WERI-Rb-1 (cell line): ENCODE data around the gene CASQ1.

Experiments
- DNase-seq: peaks from one replicate; pipeline ENCODE4 v3.0.0-alpha.2; 2020
- H3K27ac ChIP-seq: fragments of 250-450 bp; sonication (Bioruptor Pico); 2 replicates; pipeline ENCODE4 v1.5.1; 2020; ENCODE audit warnings: mild to moderate bottlenecking, moderate library complexity
- H3K27me3 ChIP-seq: fragments of 250-450 bp; sonication (Bioruptor Pico); 2 replicates; pipeline ENCODE4 v1.5.1; 2021; ENCODE audit warnings: mild to moderate bottlenecking, low read depth, moderate library complexity; ENCODE audit not compliant: insufficient read depth, severe bottlenecking
- H3K36me3 ChIP-seq: fragments of 250-450 bp; sonication (Bioruptor Pico); 2 replicates; pipeline ENCODE4 v1.5.1; 2020; ENCODE audit warnings: mild to moderate bottlenecking, moderate library complexity
- H3K4me3 ChIP-seq: 2 replicates; pipeline ENCODE4 v1.5.1; 2011; ENCODE audit warnings: low read depth, mild to moderate bottlenecking, control low read depth, low read length
- H3K9me3 ChIP-seq: fragments of 250-450 bp; sonication (Bioruptor Pico); 2 replicates; pipeline ENCODE4 v1.5.1; 2021; ENCODE audit warnings: mild to moderate bottlenecking, moderate library complexity; ENCODE audit not compliant: severe bottlenecking
- CTCF ChIP-seq: IDR thresholded peaks from 2 replicates; pipeline ENCODE4 v1.5.1; 2011; ENCODE audit warnings: low read depth, mild to moderate bottlenecking, control low read depth, inconsistent platforms, low read length

CASQ1 gene

GRCh38 chr1:160164121-160164520, 26.3 kb upstream of the CASQ1 start:
- Histone ChIP-seq H3K4me3 (no peak overlapping the region), H3K36me3 (no peaks in the 10 kb centered on the region), H3K9me3 (no peaks in the 10 kb centered on the region), H3K27me3 (no peaks in the 10 kb centered on the region), H3K27ac (no peak overlapping the region)
- no peak for DNase-seq
- TF ChIP-seq CTCF, result no peak

DNA sequence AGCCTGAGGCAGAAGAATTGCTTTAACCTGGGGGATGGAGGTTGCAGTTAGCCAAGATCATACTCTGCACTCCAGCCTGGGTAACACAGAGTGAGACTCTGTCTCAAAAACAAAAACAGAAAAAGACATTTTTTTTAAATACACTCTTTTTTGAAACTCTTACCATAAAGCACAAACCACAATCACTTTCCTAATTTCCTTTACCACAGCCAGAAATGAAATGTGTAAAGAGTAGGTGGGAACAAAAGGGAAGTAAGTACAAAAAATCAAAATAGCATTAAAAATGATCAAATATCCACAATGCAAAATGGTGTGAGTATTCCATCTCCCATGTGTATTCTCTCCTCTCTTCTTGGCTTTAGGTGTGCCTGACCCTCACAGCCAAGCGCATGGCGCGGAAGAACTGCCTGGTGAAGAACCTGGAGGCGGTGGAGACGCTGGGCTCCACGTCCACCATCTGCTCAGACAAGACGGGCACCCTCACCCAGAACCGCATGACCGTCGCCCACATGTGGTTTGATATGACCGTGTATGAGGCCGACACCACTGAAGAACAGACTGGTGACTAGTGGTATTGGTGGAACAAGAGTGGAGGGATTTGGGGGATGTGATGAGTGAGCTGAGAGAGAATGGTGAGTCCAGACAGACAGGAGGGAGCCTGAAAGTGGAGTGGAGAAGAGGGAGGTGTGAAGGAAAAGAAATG, 24.1 kb upstream of the CASQ1 start:
- Histone ChIP-seq H3K27me3 (no peaks in the 10 kb centered on the region), H3K9me3 (no peaks in the 10 kb centered on the region), H3K36me3 (no peaks in the 10 kb centered on the region), H3K4me3 (no peak overlapping the region), H3K27ac (no peak overlapping the region)
- no peak for TF ChIP-seq CTCF
- no peak for DNase-seq

- TF ChIP-seq CTCF, result no peak
- H3K36me3 ChIP-seq, result no peaks in the 10 kb centered on the region
- no peak overlapping the region for H3K4me3 ChIP-seq
- H3K27me3 ChIP-seq, result no peaks in the 10 kb centered on the region
- H3K9me3 ChIP-seq, result no peaks in the 10 kb centered on the region
- no peak for DNase-seq
- no peak overlapping the region for H3K27ac ChIP-seq
These were observed 23.3 kb upstream of the CASQ1 start for GRCh38 chr1:160167056-160167455.

DNA sequence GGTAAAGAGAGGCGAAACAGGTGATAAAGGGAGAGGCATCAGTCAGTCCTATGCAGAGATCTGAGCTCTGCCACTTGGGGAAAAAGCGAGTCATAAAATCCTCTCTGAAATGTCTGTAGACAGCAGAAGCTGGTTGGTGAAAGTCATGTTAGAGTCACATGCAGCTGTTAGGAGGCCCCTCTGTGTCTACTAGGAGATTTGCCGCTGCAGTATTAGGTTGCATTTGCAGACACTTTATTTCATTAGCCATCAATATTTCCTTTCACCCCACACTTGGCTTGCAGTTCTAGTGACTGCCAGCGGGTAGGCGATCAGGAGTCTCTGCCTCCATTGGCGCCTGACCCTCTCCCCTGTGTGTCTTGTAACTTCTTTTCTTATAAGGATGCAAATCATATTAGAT, 22.8 kb upstream of the CASQ1 start:
- TF ChIP-seq CTCF, result peak; percentile 39; the same call in 1 of the 2 replicates
- no peak for DNase-seq
- no peaks in the 10 kb centered on the region for H3K27me3 ChIP-seq

GRCh38 chr1:160168016-160168415, 22.4 kb upstream of the CASQ1 start:
- Histone ChIP-seq H3K36me3 (no peaks in the 10 kb centered on the region), H3K27me3 (no peaks in the 10 kb centered on the region), H3K9me3 (no peaks in the 10 kb centered on the region), H3K4me3 (no peak overlapping the region), H3K27ac (no peak overlapping the region)
- TF ChIP-seq CTCF, result no peak
- DNase-seq, result no peak

More for the DNA sequence above, 22.8 kb upstream of the CASQ1 start:
- Histone ChIP-seq H3K9me3 (no peaks in the 10 kb centered on the region), H3K36me3 (no peaks in the 10 kb centered on the region), H3K27ac (no peak overlapping the region), H3K4me3 (no peak overlapping the region)
